AG09309 (cell line): ENCODE measurements around the gene GIMAP6.
"Not testable (repeated sequence)": the region's sequence is repeated elsewhere in the genome, so short reads cannot be mapped to it uniquely, and the experiment has no call there.

ENCODE experiments used
- DNase-seq: peaks from one replicate; pipeline ENCODE4 v3.0.0-alpha.2; 2010; ENCODE audit warnings: low read depth
- H3K4me3 ChIP-seq: 2 replicates; pipeline ENCODE4 v1.5.1; 2011; ENCODE audit warnings: mild to moderate bottlenecking, low read depth, low read length, moderate library complexity; ENCODE audit not compliant: control insufficient read depth
- TF ChIP-seq, protein P1 (sequence below): IDR thresholded peaks from 2 replicates; pipeline ENCODE4 v1.5.1; 2011; ENCODE audit warnings: mild to moderate bottlenecking, low read depth, low read length, inconsistent platforms; ENCODE audit not compliant: insufficient read depth, control insufficient read depth; ENCODE audit errors: missing control alignments

Gene GIMAP6

DNA sequence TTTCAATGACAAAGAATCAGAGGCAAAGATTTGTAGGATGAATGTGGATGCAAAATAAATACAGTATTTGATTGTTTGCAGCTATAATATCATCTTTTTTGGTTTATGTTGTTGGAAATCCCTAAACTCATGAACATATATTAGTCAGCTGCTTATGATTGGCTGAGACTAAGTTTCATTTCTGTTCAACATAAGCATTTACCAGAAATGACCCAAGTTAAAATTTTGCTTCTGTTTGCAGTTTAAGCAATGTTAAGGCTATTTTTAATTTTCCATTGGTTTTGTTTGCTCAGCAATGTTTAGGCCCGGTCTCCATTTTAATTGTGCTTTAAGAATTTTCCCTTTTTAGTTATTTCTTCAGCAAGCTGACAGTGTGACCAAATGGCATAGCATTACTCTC, 22.0 kb downstream of the GIMAP6 start:
- DNase-seq: no peak
- no peak overlapping the region for H3K4me3 ChIP-seq
- TF ChIP-seq, protein P1, sequence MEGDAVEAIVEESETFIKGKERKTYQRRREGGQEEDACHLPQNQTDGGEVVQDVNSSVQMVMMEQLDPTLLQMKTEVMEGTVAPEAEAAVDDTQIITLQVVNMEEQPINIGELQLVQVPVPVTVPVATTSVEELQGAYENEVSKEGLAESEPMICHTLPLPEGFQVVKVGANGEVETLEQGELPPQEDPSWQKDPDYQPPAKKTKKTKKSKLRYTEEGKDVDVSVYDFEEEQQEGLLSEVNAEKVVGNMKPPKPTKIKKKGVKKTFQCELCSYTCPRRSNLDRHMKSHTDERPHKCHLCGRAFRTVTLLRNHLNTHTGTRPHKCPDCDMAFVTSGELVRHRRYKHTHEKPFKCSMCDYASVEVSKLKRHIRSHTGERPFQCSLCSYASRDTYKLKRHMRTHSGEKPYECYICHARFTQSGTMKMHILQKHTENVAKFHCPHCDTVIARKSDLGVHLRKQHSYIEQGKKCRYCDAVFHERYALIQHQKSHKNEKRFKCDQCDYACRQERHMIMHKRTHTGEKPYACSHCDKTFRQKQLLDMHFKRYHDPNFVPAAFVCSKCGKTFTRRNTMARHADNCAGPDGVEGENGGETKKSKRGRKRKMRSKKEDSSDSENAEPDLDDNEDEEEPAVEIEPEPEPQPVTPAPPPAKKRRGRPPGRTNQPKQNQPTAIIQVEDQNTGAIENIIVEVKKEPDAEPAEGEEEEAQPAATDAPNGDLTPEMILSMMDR: no peak

- not testable (repeated sequence) for H3K4me3 ChIP-seq
These were observed 28.6 kb downstream of the GIMAP6 start for GRCh38 chr7:150603600-150603999.

GRCh38 chr7:150595361-150595760, 36.8 kb downstream of the GIMAP6 start:
- DNase-seq: no peak
- no peak overlapping the region for H3K4me3 ChIP-seq
- TF ChIP-seq, protein P1: no peak

More at GRCh38 chr7:150603600-150603999, 28.6 kb downstream of the GIMAP6 start:
- DNase-seq: not testable (repeated sequence)

DNA sequence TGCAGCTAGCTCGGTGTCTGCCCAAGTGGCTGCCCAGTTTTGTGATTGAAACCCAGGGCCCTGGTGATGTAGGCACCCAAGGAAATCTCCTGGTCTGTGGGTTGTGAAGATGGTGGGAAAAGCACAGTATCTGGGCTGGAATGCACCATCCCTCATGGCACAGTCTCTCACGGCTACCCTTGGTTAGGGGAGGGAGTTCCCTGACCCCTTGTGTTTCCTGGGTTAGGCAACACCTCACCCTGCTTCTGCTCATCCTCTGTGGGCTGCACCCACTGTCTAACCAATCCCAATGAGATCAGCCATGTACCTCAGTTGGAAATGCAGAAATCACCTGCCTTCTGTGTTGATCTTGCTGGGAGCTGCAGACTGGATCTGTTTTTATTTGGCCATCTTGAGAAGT, 37.4 kb downstream of the GIMAP6 start:
- no peak overlapping the region for H3K4me3 ChIP-seq
- no peak for DNase-seq
- TF ChIP-seq, protein P1: no peak

DNA sequence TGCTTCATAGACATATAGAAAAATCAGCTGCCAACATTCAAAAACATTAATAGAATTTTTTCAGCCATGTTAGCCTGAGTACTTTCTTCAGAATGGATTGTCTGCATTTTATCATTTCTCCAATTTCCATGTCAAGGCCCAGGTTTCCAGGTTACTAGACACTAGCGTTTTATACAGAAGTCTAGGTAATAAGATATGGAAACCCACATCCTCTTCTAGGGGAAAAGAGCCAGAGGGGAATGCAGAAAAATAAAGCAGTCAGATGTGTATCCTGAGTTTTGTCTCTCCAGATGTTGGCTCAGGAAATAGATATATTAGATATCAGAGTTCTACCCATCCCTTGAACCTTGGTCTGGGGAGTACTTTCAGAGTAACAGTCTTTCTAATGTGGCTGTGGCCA, 44.6 kb downstream of the GIMAP6 start:
- TF ChIP-seq, protein P1: no peak
- no peak for DNase-seq
- H3K4me3 ChIP-seq: no peak overlapping the region

DNA sequence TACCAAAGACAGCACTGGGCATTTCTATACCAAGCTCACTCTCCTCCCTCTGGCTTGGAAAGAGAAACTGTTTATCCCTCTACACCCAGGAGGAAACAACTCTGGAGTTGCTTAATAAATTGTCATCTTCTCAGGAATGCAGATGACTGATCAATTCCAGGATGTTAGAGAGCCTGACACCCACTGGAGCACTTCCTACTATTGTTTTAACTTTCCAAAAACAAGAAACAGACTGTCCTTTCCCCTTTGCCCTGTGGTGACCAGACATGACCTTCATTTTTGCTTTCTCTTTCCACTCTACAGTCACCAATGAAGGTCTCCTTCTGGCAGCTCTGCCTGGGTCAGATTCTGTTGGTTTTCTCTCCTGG, 45.4 kb downstream of the GIMAP6 start:
- TF ChIP-seq, protein P1: no peak
- no peak for DNase-seq

GRCh38 chr7:150586068-150586784, 46.0 kb downstream of the GIMAP6 start:
- DNase-seq: no peak
- TF ChIP-seq, protein P1: no peak
- no peak overlapping the region for H3K4me3 ChIP-seq

More for the DNA sequence above, 45.4 kb downstream of the GIMAP6 start:
- no peak overlapping the region for H3K4me3 ChIP-seq
